NCI-H146 (cell line): ENCODE data around the gene TALDO1.

Experiments used
- DNase-seq: peaks from one replicate; lab custom pipeline; 2025; lab: John Stamatoyannopoulos, UW

The TALDO1 gene

DNA sequence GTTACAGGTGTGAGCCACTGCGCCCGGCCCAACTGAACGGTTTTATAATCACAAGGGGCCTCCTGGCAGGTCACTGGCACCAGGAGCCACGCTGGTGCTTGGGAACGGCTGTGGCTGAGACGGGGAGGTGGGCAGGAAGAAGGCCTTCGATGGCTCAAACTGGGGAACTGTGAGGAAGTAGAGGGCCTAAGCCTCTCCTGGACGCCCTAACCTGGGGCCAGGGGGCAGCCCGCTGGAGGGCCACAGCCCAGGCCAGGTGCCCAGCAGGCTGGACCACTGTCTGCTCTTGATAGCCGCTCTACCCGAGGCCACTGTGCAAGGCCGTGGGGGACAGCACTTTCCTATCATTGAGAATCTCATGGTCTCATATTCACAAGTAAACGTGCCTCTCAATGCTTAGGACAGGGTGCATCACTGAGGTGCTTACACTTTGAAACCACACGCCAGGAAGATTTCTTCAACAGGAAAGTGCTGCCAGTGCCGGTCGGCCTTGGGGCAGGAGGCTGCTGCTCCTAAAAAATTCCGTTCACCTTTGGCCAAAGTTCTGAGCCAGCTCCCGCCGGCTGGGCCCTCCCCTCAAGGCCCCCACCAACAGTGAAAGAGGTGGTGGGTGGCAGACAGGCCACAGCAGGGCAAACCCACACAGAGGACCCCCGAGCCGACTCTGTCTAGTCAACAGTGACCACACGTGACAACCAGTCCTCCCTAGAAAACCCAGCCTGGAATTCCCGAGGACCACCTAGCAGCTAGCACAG is 22.8 kb downstream of the TALDO1 start:
- no peak for DNase-seq

DNA sequence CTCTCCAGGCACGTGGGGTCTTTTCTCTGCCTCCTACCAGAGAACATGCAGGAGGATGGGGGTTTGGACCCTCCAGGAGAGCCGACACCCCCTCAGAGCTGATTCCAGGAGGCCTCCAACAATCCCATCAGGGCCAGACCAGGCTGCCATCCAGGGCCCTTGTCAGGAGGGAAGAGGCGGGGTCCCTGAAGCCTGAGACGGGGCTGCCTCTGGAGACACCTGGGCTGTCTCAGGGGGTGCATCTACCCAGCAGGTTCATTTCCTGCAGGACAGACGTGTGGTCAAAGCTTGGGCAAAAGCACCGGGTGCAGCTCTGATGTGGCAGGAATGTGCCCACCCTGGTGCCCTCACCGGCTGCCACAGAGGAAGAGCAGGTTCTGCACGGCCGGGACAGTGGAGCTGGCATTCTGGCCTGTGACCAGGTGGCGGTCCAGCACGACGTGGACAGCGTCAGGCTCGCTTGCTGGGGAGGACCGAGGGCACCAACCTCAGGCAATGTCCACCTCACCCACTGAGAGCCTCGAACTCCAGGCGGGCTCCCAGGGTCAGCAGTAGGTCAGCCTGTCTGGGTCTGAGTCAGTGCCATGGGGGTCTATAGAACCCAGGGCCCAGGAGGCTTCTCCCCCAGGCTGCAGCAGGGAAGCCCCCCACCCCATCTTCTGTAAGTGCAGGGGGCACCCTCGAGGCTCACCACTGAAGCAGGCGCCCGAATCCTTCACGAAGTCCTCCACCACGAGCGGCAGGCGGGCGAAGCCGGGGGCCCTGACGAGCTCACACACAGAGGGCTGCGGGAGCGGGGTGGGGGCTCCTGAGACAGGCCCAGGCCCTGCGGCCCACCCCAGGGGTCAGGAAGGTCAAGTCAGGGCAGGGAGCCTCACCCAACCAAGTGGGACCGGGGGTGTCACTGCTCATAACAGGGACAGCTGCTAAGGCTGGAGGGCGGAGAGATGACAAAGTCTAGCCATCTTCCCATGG is 23.7 kb downstream of the TALDO1 start:
- no peak for DNase-seq

DNA sequence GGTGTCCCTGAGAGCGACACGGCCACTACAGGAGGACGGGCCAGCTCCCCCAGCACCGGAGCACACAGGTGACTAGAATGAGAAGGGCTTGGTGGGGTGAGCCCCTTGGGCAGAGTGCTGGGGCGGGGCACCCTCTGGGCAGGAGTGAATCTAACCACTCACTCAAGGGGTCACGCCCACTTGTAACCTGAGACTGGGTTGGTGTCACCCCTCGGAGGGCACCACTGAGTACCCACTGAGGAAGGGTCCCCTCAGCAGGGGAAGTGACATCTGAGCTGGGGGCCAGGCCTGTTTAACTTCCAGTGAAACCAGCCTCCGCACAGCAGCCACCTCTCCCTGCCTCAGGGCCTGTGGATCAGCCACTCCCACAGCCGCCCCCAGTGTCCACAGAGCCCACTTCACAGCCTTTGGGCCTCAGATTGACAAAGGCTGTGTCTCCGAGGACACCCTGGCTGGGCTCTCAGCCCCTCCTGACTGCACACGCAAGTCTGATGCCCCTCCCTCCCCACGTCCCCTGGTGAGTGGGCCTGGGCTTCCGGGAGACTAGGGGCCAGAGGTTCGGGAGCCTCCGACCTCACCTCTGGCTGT is 24.4 kb downstream of the TALDO1 start:
- no peak for DNase-seq

DNA sequence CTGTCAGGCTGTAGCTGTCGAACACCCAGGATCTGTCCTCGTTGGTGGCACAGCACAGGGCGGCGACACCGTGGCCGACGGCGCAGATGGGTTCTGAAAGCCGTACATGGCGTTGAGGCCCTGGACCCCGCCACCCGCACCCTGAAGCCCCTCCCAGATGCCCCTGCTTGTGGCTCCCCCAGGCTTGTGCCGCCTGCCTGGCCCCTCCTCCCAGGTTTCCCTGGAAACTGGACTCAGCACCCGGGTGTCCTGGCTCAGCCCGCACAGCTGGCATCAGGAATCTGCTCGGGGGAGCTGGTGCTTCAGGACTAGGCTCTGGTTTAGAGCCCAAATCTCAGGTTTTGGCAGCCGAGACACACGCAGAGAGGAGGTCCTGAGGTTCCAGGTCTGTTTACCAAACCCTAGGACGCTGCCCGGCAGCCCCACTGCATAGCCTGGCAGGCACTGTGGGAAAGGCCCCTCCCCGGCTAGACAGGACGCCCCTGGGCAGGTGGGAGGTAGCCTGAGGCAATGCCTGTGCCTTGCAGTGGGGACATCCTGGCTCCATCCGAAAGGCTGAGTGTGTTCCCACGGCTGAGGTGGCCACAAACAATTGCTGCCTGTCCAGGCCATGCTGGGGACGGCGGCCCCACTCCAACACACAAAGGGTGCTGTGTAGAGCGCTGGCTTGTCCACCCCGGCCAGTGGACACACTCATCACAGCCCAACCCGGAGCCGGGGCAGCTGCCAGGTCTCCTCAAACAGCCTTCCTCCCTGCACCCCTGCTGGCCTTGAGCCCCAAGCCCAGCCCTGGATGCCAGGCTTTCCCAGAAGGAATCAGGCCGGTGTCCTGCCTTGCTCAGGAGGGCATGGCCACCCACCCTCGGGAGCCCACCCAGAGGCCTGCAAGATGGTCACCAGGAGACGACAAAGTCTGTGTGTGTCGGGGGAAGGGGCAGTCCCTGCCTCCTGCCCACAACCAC is 25.4 kb downstream of the TALDO1 start:
- DNase-seq: no peak

DNA sequence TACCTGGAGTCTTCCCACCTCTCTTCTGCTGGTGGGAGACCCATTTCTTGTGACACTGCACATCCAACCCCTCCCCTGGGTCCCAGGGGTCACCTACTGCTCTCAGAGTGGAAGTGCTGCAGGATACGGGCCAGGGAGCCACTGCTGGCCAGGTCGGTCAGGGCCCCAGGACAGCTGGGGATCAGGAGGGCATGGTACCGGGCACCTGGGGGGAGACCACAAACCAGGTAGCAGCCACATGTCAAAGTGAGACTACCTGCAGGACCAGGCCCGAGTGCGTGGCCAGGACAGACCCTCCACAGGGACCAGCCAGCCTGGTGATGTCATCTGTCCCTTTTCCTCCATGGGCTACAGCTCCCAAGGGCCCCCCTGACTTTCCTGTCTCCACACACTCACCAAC is 26.2 kb downstream of the TALDO1 start:
- DNase-seq: no peak

DNA sequence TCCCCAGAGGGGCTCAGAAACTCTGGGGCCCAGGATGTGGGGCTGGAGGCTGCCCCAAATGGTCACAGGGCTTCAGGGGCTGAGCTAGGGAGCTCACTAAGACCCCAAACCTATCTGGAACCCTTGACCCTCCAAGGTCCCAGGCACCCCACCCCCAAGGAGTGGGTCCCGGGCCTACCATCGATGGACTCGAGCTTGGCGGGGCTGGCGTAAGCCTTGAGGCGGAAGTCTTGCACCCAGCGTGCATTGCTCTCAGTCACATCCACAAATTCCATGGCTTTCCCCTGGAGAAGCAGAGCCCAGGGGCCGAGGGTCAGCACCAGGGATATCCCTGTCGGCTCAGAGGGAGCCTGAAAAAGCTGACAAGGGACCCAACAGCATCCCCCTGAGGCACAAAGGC is 26.6 kb downstream of the TALDO1 start:
- no peak for DNase-seq

DNA sequence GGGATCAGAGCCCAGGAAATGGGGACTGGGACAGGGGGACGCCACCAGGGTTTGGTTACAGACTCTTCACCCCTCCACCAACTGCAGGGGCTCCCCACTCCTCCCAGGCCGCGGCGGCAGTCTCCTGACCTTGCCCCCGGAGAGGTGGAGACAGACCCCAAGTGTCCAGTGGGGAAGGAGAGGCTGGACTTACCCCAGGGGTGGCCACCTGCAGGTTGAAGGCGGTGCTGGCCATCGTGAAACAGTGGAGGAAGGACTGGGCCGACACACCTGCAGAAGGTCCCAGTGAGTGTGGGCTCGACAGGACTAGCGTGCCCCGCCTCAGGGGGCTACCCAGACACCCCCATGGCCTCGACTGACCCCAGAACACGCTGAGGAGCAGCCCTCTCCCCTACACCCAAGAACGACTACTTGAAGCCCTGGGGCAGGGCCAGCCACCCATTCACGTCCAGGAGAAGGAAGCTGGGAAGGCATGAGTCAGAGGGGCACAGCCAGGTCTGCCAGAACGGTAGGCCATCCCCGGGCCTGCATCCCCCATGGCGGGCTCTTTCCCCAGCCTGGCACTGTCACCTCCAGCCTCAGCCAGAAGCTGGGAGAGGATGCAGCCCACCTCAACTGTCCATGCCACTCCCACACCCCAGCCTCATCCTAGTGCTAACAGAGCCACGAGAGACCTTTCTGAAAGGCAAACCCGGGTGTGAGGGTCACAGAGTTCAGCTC is 27.8 kb downstream of the TALDO1 start:
- DNase-seq: no peak

DNA sequence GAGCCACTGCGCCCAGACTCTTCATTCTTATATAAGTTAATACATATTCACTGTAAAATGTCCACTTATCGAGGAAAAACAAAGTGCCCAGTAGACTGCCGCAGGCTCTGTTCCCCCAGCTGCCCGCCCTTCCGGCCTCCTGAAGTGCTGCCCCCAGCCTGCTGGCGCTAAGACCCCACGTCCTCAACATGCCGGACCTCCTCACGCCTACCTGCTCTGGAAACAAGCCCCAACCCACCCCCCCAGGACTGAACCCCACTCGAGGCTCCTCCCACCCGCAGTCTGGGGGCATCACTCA is 28.9 kb downstream of the TALDO1 start:
- no peak for DNase-seq

DNA sequence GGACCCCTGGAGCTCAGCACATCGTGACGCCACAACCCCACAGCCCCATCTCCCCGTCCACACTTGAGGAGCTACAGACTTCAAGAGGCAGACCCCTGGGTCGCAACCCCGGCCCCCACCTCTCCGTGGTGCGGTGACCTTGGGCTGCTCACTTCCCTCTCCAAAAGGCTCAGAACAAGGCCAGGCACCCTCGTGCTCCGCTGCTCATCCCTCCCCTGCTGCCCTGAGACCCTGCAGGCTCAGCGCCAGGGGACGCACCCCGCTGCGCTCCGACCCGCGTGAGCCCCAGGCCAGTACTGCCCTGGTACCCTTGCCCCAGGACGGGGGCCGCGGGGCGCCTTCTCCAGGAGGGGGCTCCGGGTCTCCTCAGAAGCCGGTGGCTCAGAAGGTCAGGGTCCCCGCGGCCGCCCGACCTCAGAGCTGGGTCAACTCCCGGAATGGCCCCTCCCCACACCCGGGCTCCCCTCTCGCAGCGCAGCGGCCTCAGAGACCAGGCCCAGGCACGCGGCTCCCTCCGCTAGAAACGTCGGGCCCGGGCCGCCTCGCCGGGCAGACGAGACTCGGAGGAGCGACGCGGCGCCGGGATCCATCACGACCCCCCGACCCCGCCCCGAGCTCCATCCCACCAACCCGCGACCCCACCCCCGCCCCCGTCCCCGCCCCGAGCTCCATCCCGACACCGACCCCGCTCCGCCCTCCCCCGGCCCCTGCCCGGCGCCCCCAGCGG is 29.5 kb downstream of the TALDO1 start:
- peak; percentile 75 for DNase-seq

DNA sequence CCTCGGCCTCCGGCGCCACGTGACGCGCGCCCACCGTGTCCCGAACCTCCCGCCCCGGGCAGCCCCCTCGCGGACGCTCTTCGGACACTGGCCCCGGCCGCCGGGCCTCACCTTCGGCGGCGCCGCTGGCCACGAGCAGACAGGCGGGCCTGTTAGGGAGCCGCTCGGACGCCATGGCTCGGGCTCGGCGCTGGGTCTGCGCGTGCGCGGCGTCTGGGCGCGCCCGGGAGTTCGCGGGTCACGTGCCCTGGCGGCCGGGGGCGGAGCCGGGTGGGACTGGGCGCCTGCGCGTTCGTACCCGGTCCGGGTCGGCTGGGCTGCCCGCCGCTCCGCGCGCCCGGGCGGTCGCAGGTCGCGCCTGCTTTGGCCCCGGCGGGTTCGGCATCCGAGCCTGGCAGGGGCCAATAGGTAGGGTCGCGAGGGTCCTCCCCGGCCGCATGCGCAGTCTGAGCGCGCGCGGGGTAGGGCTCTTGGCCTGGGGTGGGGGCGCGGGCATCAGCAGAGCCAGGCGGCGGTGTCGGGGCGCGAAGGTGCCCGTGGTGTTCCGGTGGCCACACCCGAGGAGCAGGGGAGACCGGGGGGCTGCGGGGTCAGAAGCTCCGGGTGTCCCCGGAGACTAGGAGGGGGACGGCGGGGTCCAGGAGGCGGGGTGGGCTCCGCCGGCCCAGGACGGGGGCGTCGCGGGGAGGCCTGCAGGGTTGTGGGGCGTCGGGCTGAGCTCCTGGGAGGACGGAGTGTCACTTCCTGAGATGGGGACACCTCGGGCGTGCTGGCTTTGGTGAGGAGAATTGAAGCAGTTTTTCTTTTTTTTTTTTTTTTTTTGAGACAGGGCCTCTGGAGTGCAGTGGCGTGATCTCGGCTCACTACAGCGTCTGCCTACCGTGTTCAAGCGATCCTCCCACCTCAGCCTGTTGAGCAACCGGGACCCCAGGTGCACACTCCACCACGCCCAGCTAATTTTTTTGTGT is 30.3 kb downstream of the TALDO1 start, which contains the start of gene GATD1:
TSS of gene GATD1 (minus strand) at position 200 of the 968 bp plus-strand sequence. CDS start at position 175, 25 bp downstream.
- peak; percentile 90 for DNase-seq

DNA sequence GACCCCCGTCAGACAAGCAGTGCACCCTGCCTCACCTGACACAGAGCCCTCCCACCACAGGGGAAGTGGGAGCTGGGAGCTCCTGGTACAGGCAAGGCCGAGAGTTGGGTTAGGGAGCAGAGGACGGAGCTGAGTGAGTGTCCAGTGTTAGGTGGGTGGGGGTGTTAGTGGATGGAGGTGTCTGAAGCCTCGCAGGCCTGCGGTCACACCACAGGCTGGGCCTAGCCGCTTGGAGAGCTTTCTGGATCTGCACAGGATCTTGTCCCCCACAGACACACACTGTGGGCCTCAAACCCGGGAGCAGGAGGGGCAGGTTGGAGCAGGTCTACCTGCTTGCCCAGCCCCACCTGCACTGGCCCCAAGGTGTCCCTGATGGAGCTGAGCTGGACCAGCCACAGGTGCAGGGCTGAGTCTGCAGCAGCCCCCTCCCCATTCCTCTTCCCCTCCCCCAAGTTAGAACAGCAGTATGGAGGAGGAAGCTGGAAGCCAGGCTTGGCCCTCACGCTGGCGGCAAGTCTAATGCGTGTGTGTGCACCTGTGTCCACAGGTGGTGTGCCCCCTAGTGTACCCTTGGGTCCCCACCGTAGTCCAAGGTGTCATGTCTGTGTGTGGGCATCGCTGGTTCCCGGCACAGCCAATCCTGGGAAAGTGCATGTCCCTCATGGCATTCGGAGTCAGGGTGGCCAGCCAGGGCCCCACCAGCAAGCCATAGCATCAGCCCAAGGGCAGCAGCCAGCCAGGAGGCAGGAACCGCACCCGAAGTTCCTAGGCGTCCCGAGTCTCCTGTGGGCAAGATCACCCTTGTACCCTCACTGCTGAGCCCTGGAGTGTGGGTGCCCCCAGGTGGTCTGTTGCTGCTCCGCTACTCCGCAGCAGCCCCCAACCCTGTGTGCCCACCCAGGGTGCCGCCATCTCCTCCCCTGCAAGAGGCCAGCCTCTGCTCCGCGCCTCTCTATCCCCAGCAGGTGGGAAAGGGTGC is 32.0 kb downstream of the TALDO1 start:
- DNase-seq: no peak

DNA sequence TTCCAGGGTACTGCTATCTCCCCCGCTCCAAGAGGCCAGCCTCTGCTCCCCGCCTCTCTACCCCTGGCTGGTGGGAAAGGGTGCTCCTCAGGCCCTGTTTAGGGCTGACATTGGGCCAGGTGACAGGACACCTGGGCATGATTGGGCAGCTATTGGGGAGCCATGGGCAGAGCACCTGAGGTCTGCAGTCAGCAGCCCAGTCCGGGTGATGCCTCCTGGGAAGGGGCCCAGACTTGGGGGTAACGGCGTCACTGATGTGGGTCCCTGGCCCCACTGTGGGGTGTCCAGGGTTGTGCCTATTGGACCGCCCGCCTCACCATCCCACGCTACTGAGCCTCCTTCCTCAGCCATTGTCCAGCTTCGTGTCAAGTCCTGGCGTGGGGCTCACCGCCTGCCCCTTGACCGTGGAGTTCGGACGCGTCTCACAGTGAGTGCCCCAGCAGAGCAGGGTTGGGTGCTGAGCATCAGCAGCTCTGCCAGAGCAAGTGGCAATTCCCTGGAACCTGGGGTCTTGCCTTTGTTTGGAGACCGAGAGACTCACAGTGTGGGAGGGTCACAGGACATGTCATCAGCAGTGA is 32.8 kb downstream of the TALDO1 start:
- no peak for DNase-seq

DNA sequence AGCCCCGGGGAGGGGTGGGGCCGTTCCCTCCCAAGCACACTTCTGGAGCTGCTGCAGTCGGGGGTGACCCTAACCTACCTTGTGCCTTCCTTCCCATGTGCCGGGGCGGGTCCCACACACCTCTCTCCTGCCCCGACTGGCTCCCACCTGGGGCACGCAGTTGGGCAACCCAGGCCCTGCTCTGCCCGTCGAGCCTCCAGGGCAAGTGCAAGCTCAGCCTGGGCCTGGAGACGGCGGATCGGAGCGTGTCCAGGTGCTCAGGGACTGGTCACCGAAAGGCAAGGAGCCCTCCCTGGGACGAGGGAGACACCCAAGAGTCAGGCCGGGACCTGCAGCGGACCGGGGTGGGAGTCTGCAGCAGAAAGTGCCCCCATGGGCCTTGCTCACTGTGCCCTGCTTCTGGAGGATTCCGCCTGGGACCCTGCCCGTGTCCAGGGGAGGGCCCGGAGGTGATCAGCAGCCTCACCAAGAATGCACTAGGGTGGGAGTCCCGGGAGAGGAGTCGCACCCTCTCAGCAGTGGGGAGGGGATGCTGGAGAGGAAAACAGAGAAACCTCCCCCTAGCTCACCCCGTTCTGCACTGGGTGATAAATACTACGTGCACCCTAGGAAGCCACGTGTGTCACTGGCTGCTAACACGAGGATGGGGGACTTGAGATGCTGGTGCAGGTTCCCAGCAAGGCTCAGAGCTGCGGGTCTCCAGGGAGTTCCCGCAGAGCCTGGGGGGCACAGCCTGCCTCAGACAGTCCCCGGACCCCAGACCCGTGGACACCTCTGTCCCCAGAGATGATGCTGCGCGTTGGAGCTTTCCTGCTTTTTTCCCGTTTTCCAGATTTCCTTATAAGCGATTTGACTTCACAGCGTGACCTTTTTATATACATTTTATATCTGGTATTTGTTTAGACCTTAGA is 35.3 kb downstream of the TALDO1 start:
- no peak for DNase-seq

DNA sequence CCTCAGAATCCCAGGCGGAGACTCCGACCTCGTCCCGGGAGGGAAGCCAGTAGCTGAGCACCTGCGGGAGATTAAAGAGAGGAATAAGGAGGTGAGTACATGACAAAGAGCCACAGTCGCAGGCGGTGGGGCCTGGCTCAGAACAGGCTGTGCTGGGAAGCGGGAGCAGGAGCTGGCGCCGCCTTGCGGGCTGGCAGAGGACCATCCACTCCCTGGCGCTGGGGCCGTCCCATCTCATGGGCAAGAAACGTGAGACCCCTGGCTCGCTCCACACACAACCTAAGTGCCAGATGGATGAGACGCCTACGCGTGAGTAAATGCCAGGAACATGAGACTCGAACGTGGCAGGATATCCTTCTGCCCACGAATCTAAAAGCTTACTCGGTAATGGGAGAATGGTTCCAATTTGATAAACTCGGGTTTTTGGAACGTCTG is 36.3 kb downstream of the TALDO1 start:
- DNase-seq: peak; percentile 57

DNA sequence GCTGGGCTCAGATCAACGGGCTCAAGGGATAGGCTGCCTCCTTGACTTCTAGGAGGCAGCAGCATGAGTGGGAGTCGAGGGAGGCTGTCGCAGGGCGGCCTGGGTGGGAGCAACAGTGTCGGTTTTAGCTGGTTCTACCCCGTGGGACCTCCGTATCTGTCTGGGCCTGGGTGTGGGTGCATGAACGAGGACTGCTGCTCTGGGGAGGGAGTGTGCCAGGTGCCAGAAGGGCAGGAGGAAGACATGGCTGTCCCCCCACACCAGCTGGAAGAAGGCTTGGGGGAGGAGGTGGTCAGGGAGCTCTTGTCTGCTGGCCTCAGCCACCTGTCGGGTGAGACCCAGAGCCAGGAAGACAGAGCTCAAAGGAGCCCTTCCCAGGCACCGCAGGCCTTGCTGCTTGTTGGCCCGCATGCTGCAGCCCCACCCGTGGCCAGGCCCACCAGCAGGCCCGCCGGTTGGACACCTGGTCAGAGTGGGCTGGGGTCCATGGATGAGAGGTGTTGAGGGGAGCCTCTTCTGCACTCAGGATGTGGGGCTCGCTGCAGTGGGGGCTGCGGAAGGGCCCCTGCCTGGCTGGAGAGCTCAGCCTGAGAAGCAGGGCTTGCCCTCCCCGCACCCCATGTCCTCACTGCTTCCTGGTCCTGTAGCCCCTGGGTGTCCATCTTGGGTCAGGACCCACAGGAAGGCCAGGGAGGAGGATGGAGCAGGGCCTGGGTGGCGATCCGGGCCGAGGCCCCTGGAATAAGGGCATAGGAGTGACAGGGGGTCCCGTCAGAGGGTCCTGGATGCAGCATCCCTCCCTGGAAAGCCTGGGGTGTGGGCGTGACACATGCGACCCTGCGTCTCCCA is 39.2 kb downstream of the TALDO1 start:
- DNase-seq: no peak
